ENCODE measurements around the gene DPH5.

DPH5 gene

DNA sequence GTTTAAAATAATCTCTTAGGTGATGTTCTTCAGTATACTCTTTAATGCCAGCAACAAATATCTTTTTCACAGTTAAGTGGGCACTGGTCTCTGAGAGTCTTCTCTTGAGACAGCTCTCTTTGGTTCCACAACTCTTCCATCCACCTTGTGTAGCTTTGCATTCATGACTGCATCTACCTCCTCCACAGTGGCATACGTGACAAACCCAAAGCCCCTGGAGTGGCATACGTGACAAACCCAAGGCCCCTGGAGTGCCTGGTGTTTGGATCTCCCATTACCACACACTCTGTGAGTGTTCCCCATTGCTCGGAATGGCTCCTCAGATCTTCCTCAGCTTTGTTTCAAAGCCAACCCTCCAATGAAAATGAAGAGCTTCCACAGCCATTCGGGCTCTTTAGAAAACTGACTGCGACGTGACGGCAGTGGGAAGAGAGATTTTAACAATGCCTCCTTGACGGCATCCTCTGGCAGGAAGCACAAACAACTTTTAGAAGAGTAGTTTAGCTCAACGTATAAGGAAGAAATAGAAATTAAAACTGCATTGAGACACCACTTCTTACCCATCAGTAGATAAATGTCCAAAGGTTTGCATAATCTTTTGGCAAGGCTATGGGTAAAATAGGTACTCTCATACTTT lies 83.9 kb downstream of the DPH5 start:
- TF ChIP-seq, protein P1, sequence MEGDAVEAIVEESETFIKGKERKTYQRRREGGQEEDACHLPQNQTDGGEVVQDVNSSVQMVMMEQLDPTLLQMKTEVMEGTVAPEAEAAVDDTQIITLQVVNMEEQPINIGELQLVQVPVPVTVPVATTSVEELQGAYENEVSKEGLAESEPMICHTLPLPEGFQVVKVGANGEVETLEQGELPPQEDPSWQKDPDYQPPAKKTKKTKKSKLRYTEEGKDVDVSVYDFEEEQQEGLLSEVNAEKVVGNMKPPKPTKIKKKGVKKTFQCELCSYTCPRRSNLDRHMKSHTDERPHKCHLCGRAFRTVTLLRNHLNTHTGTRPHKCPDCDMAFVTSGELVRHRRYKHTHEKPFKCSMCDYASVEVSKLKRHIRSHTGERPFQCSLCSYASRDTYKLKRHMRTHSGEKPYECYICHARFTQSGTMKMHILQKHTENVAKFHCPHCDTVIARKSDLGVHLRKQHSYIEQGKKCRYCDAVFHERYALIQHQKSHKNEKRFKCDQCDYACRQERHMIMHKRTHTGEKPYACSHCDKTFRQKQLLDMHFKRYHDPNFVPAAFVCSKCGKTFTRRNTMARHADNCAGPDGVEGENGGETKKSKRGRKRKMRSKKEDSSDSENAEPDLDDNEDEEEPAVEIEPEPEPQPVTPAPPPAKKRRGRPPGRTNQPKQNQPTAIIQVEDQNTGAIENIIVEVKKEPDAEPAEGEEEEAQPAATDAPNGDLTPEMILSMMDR (IDR thresholded peaks at IDR 0.05; ENCODE audit: low read depth, low read length), result no peak
- DNase-seq (ENCODE audit: extremely low read depth, low read depth), result no peak

DNA sequence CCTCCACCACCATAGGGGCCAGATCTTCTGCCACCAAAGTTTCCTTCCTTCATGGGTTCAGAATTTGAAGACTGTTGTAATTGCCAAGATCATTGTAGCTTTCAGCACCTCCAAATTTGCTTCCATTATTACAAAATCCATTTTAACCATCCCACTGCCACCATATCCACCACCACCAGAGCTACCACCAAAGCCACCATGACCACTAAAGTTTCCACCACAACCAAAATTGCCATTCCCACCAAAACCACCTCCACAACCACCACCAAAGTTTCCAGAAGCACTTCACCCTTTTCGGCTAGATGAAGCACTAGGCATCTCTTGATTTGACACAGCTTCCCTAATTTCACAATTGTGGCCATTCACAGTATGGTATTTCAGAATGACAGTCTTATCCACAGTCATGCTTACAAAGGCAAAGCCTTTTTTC lies 84.5 kb downstream of the DPH5 start:
- no peak for DNase-seq (ENCODE audit: extremely low read depth, low read depth)
- TF ChIP-seq, protein P1 (IDR thresholded peaks at IDR 0.05; ENCODE audit: low read depth, low read length), result no peak
